NCI-H446 (cell line): Measurements from ENCODE around the gene MYO16.

Source experiments
- DNase-seq, 2 experiments: peaks; one replicate each; lab custom pipeline; 2025; lab: John Stamatoyannopoulos, UW

The MYO16 gene

DNA sequence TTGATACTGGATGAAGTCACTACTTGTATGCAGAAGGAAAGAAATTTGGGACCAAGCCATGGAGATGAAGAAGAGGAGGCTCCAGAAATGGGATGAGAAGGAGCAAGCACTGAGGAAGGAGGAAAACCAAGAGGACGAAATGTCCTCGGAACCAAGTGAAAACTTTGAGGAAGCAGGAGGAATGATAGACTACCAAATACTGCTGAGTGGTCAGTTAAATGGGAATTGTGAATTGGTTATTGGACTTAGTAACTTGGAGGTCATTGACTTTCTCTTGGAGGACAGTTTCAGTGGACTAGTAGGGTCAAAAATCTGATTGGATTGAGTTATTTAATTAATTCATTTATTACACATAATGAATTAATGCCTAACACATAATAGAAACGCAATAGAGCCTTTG, 167.9 kb downstream of the MYO16 start:
- no peak for DNase-seq

DNA sequence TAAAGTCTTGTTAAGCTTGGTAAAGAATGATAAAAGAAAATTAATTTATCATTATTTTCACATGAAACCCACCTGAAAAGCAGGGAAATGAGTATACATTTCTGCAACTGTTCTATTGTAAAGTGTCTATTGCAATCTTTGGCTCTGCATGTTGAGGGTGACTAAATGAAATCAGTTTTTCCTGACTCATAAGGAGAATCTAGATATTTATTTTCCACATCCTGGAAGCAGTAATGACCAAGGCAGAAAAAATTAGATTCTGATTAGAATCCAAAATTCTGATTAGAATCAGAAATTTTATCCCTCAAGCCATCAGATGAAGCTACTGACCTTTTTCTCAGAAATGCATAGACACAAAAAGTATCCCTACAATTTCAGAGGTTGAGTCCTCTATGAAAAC, 178.4 kb downstream of the MYO16 start:
- DNase-seq = no peak

GRCh38 chr13:108812165-108812564, 182.8 kb downstream of the MYO16 start:
- no peak for DNase-seq

DNA sequence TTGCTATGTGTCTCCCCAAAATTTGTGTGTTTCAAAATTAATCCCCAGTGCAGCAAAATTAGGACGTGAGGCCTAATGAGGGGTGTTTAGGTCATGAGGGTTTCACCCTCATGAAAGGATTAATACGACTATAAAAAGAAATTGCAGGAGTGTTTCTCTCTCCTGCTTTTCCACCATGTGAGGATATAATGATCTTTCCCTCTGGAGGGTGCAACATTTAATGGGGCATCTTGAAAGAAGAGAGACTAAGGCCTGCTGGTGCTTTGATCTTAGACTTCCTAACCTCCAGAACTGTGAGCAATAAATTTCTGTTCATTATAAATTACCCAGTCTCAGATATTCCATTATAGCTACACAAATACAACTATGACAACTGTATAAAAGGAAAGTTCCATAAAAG, 183.2 kb downstream of the MYO16 start:
- no peak for DNase-seq

- DNase-seq = no peak
These were observed 184.3 kb downstream of the MYO16 start for GRCh38 chr13:108813587-108814170.

GRCh38 chr13:108816375-108816774, 187.0 kb downstream of the MYO16 start:
- no peak for DNase-seq

GRCh38 chr13:108827646-108828045, 198.2 kb downstream of the MYO16 start:
- DNase-seq = no peak

DNA sequence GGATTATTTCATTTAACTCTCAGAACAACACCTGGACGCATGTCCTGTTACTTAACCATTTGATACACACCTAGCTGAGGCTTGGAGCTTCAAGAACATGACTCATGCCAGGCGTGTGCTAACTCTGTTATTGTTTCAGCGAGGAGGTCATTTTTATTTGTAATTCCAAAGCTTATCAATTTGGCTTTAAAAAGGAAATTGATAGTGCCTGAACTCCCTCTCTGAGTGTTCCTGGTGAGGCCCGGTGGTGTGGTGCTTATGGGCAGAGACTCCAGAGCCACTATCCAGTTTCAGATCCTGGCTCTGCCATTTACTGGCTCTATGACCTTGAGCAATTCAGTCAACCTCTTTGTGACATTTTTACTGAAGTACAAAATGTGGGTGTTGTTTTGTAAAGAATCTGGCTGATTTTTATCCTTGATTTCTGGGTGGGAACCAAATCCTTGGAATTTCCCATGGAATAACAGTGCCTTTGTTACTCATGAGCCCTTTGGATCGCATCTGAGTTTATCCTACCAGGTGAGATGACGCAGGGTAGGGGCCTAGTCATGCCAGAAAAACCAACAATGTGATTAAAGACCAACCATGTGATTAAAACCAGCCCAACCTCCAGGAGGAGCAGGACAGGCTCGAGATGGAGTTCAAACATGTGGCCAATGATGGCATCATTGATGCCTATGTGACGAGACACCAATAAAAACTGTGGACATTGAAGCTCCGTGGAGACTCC, 198.8 kb downstream of the MYO16 start:
- DNase-seq = no peak

- DNase-seq = no peak
These were observed 201.5 kb downstream of the MYO16 start for GRCh38 chr13:108830916-108831315.

GRCh38 chr13:108833531-108833930, 204.1 kb downstream of the MYO16 start:
- DNase-seq = no peak

DNA sequence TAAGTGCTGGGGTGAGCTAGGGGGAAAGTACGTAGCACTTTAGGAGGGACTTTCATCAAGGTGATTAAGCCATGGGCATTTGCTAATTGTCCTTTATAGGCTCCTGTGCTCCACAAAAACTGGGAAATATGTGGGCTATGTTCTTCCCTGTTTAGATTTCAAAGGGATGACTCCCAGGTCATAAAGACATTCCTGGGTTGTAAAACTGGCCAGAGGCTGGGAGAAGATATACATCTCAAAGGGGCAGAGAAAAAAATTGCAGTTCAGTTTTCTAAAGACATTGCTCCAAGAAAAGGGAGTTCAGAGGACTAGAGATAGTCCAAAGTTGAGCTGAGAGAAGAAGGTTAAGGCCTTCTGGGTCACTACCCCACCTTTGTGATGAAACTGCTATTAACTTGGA, 204.8 kb downstream of the MYO16 start:
- DNase-seq = no peak

DNA sequence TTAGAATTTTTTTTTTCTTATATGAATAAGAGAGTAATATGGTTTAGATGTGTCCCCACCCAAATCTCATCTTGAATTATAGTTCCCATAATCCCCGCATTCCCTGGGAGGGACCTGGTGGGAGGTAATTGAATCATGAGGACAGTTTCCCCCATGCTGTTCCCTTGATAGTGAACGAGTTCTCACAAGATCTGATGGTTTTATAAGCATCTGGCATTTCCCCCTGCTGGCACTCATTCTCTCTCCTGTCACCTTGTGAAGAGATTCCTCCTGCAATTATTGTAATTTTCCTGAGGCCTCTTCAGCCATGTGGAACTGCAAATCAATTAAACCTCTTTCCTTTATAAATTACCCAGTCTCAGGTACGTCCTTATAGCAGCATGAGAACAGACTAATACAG, 205.7 kb downstream of the MYO16 start:
- no peak for DNase-seq

DNA sequence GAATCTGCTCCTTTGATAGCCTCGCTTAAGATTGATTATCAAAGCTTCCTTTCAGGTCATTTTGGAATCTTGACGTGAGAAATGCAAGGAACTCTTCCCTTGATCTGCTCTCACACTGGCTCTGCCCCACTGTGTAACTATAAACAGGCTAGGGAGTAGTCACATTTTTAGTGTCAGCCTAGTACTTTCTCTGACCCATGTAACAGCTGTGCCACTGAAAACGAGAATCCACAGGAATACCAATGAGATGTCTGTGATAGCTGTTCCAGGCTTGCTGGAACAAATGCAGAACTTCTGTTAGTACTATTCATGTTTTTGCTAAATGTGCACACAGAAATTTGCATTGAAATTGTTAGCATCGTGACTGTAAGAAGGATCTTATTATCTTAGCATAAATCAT, 221.3 kb downstream of the MYO16 start:
- no peak for DNase-seq

DNA sequence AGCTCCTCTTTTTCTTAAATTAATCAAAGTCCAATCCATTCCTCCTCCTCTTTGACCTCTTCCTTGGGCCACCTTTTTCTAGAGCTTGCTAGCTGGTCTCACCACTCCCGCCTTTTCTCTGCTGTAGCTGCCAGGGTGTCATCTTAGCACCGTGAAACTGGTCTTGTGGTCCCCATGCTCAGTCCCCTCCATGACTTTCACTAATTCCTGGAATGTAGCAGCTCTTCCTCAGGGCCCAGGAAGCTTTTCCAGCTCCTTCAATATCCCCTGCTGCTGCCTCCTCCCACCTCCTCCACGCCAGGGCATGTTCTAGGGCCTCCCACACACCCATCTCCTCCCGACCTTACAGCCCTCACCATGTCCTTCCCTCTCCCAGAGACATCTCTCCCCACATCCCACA, 222.2 kb downstream of the MYO16 start:
- DNase-seq = no peak

- DNase-seq = no peak
These were observed 223.6 kb downstream of the MYO16 start for GRCh38 chr13:108853031-108853430.

GRCh38 chr13:108855737-108856387, 226.5 kb downstream of the MYO16 start:
- DNase-seq = no peak

GRCh38 chr13:108858676-108859075, 229.3 kb downstream of the MYO16 start:
- no peak for DNase-seq

DNA sequence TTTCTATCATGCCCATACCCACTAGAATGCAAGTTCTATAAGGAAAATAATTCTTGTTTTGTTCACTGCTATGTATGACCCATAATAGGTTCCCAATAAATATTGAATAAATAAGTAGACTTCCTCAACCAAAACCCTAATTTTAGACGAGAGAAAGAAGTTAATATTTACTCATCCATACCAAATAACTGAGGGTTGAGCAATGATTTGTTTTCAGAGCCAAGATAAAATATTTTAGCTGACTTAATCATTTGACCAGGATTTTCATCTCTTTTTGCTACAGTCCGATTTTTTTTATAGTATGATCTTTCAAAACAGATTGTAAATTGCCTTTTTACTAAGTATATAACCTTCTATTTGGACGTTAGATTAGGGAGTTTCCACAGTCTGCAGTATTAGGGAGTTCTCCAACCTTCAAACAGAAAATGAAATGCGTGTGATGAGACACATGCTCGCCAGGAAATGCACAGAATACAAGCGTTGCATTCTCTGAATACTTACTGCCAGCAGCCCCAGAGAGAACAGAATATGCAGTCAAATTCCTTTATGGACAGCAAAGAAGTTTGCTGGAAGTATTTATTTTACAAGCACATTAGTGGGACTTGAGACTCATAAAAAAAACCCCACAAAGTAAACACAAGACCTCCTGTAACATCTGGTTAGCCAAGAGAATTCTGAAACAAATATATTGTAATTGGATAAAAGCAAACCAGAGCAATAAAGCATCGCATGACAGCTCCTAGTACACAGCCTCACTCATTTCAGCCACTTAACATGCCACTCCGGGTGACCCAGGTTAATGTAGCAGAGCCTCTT, 230.0 kb downstream of the MYO16 start:
- no peak for DNase-seq

DNA sequence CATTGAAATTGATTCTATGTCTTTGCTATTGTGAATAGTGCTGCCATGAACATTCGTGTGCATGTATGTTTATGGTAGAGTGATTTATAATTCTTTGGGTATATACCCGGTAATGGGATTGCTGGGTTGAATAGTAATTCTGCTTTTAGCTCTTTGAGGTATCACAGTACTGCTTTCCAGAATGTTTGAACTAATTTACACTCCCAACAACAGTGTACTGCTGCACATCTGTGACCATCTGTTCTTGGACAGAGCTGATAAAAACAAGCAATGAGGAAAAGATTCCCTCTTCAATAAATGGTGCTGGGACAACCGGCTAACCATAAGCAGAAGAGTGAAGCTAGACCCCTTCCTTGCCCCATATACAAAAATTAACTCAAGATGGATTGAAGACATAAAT, 231.0 kb downstream of the MYO16 start:
- no peak for DNase-seq

DNA sequence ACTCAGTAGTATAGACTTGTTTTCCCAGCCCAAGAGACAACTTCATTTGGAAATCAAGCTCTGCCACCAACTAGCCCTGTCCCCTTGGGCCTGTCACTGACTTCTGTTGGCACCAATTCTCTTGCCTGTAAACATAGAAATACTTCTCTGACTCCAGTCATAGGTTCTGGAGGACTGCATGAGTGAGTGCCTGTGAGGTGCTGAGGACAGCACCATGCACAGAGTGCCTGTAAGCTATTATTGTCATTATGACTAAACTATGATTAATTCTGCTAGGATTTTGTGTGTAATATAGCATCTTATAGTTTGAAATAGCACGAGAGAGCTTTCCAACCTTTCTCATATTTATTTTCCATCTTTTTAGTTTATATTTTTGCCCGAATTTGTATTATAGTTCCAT, 247.9 kb downstream of the MYO16 start:
- DNase-seq = no peak

DNA sequence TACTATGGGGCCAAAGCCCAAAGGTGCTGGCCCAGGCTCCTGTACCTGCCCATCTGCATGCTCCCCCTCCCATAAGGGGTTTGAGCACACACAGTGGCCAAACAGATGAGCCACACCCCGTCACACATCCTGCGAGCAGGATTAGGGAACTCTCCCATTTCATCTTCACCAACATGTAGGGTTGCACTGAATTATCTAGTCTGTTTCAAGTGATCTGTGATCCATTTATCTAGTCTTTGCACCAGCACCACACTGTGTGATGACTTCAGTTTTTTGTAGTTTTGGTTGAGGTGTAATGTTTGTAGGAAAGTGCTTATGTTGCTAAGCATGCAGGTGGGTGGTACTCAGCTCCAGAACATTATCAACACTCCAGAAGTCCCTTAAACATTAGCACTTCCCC, 249.3 kb downstream of the MYO16 start:
- DNase-seq = no peak

DNA sequence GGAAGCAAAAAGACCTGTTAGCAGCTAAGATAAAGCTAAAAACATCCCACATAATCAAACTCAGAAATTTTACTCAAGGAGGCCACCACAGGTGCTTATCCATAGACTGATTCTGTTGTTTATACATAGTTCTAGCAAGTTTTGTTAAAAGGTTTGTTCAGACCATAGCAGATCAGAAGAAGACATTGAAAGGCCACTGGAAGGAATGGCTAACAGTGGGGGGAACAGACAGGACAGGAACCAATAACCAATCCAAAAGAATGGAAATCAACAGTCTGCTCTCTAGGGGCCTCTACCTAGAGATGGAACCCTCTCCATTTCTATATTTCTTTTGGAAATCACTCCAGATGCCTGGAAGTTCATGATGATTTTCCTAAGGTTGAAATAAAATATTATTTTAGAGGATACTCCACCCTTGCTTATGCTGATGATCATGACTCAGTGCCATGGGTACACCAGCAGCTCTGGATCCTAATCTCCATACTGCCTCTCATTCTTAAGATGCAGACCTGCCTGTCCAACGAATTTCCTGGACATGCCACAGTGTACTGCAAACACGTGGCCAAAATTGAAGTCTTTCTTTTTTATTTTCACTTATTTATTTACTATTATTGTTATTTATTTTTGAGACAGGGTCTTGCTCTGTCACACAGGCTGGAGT, 260.0 kb downstream of the MYO16 start:
- no peak for DNase-seq
